ENCODE results near the gene HNRNPH1.
A peak's percentile ranks its signal among the peaks of the same experiment; 100 is the strongest.

DNA sequence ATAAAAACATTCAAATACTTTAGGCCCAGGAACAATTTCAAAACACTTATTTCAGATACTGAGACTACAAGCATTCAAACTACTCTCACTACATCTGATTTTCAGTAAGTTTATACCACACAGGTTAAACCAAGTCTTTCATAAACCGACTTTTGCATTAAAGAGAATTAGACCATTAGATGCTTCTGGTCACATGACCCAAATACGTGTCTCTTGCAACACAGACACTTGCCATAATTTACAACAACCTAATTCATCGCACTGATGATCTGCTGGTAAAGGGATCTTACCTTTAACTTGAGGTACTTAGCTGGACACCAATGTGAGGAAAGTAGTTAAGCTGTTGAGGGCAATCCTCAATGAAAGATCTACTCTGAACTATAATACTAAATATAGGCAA is 3.2 kb downstream of the HNRNPH1 start:
- TF ChIP-seq TCF7 (CRISPR knock-in tag; IDR thresholded peaks at IDR 0.05; ENCODE audit: low read depth) = no peak
- TF ChIP-seq, protein P1, sequence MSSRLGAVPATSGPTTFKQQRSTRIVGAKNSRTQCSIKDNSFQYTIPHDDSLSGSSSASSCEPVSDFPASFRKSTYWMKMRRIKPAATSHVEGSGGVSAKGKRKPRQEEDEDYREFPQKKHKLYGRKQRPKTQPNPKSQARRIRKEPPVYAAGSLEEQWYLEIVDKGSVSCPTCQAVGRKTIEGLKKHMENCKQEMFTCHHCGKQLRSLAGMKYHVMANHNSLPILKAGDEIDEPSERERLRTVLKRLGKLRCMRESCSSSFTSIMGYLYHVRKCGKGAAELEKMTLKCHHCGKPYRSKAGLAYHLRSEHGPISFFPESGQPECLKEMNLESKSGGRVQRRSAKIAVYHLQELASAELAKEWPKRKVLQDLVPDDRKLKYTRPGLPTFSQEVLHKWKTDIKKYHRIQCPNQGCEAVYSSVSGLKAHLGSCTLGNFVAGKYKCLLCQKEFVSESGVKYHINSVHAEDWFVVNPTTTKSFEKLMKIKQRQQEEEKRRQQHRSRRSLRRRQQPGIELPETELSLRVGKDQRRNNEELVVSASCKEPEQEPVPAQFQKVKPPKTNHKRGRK (CRISPR knock-in tag; IDR thresholded peaks at IDR 0.05; ENCODE audit: borderline replicate concordance) = no peak
- TF ChIP-seq, protein P2, sequence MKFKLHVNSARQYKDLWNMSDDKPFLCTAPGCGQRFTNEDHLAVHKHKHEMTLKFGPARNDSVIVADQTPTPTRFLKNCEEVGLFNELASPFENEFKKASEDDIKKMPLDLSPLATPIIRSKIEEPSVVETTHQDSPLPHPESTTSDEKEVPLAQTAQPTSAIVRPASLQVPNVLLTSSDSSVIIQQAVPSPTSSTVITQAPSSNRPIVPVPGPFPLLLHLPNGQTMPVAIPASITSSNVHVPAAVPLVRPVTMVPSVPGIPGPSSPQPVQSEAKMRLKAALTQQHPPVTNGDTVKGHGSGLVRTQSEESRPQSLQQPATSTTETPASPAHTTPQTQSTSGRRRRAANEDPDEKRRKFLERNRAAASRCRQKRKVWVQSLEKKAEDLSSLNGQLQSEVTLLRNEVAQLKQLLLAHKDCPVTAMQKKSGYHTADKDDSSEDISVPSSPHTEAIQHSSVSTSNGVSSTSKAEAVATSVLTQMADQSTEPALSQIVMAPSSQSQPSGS (CRISPR knock-in tag; IDR thresholded peaks at IDR 0.05; ENCODE audit: borderline replicate concordance, low read depth) = no peak
- TF ChIP-seq, protein P3, sequence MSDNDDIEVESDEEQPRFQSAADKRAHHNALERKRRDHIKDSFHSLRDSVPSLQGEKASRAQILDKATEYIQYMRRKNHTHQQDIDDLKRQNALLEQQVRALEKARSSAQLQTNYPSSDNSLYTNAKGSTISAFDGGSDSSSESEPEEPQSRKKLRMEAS (CRISPR knock-in tag; IDR thresholded peaks at IDR 0.05) = no peak
- no peak for TF ChIP-seq ZNF423 (CRISPR knock-in tag; IDR thresholded peaks at IDR 0.05)
- TF ChIP-seq, protein P4, sequence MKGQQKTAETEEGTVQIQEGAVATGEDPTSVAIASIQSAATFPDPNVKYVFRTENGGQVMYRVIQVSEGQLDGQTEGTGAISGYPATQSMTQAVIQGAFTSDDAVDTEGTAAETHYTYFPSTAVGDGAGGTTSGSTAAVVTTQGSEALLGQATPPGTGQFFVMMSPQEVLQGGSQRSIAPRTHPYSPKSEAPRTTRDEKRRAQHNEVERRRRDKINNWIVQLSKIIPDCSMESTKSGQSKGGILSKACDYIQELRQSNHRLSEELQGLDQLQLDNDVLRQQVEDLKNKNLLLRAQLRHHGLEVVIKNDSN (CRISPR knock-in tag; IDR thresholded peaks at IDR 0.05) = peak; percentile 51; the same call in 1 of the 2 replicates
- no peak for TF ChIP-seq ZNF416 (CRISPR knock-in tag; IDR thresholded peaks at IDR 0.05)
- TF ChIP-seq, protein P5, sequence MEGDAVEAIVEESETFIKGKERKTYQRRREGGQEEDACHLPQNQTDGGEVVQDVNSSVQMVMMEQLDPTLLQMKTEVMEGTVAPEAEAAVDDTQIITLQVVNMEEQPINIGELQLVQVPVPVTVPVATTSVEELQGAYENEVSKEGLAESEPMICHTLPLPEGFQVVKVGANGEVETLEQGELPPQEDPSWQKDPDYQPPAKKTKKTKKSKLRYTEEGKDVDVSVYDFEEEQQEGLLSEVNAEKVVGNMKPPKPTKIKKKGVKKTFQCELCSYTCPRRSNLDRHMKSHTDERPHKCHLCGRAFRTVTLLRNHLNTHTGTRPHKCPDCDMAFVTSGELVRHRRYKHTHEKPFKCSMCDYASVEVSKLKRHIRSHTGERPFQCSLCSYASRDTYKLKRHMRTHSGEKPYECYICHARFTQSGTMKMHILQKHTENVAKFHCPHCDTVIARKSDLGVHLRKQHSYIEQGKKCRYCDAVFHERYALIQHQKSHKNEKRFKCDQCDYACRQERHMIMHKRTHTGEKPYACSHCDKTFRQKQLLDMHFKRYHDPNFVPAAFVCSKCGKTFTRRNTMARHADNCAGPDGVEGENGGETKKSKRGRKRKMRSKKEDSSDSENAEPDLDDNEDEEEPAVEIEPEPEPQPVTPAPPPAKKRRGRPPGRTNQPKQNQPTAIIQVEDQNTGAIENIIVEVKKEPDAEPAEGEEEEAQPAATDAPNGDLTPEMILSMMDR (IDR thresholded peaks at IDR 0.05) = no peak
- TF ChIP-seq, protein P6, sequence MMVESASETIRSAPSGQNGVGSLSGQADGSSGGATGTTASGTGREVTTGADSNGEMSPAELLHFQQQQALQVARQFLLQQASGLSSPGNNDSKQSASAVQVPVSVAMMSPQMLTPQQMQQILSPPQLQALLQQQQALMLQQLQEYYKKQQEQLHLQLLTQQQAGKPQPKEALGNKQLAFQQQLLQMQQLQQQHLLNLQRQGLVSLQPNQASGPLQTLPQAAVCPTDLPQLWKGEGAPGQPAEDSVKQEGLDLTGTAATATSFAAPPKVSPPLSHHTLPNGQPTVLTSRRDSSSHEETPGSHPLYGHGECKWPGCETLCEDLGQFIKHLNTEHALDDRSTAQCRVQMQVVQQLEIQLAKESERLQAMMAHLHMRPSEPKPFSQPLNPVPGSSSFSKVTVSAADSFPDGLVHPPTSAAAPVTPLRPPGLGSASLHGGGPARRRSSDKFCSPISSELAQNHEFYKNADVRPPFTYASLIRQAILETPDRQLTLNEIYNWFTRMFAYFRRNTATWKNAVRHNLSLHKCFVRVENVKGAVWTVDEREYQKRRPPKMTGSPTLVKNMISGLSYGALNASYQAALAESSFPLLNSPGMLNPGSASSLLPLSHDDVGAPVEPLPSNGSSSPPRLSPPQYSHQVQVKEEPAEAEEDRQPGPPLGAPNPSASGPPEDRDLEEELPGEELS (CRISPR knock-in tag; IDR thresholded peaks at IDR 0.05) = no peak
- TF ChIP-seq, protein P7, sequence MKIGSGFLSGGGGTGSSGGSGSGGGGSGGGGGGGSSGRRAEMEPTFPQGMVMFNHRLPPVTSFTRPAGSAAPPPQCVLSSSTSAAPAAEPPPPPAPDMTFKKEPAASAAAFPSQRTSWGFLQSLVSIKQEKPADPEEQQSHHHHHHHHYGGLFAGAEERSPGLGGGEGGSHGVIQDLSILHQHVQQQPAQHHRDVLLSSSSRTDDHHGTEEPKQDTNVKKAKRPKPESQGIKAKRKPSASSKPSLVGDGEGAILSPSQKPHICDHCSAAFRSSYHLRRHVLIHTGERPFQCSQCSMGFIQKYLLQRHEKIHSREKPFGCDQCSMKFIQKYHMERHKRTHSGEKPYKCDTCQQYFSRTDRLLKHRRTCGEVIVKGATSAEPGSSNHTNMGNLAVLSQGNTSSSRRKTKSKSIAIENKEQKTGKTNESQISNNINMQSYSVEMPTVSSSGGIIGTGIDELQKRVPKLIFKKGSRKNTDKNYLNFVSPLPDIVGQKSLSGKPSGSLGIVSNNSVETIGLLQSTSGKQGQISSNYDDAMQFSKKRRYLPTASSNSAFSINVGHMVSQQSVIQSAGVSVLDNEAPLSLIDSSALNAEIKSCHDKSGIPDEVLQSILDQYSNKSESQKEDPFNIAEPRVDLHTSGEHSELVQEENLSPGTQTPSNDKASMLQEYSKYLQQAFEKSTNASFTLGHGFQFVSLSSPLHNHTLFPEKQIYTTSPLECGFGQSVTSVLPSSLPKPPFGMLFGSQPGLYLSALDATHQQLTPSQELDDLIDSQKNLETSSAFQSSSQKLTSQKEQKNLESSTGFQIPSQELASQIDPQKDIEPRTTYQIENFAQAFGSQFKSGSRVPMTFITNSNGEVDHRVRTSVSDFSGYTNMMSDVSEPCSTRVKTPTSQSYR (CRISPR knock-in tag; IDR thresholded peaks at IDR 0.05) = no peak
- TF ChIP-seq ELF4 (CRISPR knock-in tag; IDR thresholded peaks at IDR 0.05; ENCODE audit: low read depth) = no peak
- no peak for TF ChIP-seq ATF1 (CRISPR knock-in tag; IDR thresholded peaks at IDR 0.05)
